Measurements from ENCODE around the gene DSPP.
"Not testable (repeated sequence)": the region's sequence is repeated elsewhere in the genome, so short reads cannot be mapped to it uniquely, and the experiment has no call there.

Gene DSPP

DNA sequence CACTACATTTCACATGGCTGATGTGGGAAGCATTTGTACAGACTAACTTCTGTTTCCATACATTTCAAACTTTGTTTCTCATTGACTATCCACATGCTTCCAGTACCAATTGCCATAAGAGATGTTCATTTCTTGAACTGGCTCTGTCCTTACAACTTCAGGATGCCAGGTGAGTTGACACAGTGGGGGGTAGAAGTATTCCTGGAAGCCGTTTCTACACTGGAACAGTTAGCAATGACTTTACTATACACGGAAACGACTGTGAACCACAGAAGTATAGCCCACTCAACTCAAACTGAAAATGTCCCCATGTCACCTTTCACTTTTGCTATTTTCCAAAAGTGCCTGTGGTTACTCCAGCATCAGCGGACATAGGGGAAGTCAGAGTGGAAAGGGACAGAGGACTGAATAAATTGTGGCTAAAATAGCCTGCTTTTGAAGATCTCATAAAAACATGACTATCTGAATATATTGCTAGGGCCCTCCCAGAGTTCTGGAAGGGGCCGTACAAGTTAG lies 38.0 kb upstream of the DSPP start:
- DNase-seq (ENCODE audit: low read depth) = no peak
- TF ChIP-seq, protein P1, sequence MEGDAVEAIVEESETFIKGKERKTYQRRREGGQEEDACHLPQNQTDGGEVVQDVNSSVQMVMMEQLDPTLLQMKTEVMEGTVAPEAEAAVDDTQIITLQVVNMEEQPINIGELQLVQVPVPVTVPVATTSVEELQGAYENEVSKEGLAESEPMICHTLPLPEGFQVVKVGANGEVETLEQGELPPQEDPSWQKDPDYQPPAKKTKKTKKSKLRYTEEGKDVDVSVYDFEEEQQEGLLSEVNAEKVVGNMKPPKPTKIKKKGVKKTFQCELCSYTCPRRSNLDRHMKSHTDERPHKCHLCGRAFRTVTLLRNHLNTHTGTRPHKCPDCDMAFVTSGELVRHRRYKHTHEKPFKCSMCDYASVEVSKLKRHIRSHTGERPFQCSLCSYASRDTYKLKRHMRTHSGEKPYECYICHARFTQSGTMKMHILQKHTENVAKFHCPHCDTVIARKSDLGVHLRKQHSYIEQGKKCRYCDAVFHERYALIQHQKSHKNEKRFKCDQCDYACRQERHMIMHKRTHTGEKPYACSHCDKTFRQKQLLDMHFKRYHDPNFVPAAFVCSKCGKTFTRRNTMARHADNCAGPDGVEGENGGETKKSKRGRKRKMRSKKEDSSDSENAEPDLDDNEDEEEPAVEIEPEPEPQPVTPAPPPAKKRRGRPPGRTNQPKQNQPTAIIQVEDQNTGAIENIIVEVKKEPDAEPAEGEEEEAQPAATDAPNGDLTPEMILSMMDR (conservative IDR thresholded peaks at IDR 0.05; ENCODE audit: control insufficient read depth, insufficient read depth, low read depth, low read length) = no peak
- H3K4me3 ChIP-seq (ENCODE audit: control insufficient read depth, low read depth, low read length) = no peak overlapping the region

DNA sequence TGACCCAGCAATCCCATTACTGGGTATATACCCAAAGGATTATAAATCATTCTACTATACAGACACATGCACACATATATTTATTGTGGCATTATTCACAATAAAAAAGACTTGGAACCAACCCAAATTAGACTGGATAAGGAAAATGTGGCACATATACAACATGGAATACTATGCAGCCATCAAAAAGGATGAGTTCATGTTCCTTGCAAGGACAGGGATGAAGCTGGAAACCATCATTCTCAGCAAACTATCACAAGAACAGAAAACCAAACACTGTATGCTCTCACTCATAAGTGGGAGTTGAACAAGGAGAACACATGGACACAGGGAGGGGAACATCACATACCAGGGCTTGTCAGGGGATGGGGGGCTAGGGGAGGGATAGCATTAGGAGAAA lies 34.0 kb upstream of the DSPP start:
- not testable (repeated sequence) for DNase-seq (ENCODE audit: low read depth); H3K4me3 ChIP-seq (ENCODE audit: control insufficient read depth, low read depth, low read length)

DNA sequence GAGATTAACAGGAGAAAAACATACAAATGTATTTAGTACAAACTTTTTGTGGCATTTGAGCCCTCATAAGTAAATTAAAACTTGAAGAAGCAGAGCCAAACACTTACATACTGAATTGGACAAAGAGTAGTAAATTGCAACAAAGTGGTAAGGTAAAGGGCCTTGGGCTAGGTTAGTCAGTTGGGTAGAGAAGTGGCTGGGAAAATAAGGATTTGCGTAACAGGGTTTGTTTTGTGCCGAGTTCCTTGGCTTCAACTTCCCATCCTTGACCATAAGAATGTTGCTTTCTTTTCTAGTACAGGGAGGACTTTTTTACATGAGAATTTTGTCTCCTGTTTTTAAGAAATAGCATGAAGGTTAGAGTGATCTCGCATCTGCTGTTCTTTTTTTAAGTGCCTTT lies 33.3 kb upstream of the DSPP start:
- TF ChIP-seq, protein P1 (conservative IDR thresholded peaks at IDR 0.05; ENCODE audit: control insufficient read depth, insufficient read depth, low read depth, low read length) = no peak
- DNase-seq (ENCODE audit: low read depth) = peak; percentile 28
- no peak overlapping the region for H3K4me3 ChIP-seq (ENCODE audit: control insufficient read depth, low read depth, low read length)

DNA sequence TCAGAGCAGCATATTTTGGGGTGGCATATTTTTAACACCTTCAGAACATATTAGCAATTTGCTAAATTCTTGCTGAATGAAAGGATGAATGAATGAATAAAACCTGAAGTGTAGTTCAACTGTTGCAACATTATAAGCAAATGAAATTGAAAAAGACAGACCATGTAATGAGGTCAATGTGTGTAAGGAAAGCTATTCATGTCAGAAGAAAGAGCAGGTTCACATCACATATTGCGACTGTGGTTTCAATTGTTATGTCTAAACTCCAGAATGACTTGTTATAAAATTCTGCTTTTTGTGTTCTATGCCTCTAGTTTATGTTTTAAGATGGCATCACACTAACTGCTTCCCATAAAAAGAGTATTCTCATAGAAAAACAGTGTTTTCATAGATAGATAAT lies 32.9 kb upstream of the DSPP start:
- H3K4me3 ChIP-seq (ENCODE audit: control insufficient read depth, low read depth, low read length) = no peak overlapping the region
- TF ChIP-seq, protein P1 (conservative IDR thresholded peaks at IDR 0.05; ENCODE audit: control insufficient read depth, insufficient read depth, low read depth, low read length) = no peak
- no peak for DNase-seq (ENCODE audit: low read depth)

DNA sequence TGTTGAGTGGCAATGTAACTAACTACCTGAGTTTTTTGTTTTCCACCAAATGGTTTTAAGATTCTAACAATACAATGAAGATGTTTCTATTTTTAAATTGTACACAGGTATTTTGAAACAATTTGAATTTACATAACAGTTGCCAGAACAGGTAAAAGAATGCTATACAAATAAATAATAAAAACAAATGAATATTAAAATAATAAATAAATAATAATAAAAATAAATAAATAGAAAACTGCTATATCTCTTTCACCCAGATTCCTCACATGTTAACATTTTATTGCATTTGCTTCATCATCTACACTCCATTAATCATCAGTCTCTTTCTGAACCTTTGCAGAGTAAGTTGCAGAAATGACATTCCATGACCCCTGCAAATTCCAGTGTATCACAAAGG lies 32.3 kb upstream of the DSPP start:
- TF ChIP-seq, protein P1 (conservative IDR thresholded peaks at IDR 0.05; ENCODE audit: control insufficient read depth, insufficient read depth, low read depth, low read length) = no peak
- no peak for DNase-seq (ENCODE audit: low read depth)
- H3K4me3 ChIP-seq (ENCODE audit: control insufficient read depth, low read depth, low read length) = no peak overlapping the region

DNA sequence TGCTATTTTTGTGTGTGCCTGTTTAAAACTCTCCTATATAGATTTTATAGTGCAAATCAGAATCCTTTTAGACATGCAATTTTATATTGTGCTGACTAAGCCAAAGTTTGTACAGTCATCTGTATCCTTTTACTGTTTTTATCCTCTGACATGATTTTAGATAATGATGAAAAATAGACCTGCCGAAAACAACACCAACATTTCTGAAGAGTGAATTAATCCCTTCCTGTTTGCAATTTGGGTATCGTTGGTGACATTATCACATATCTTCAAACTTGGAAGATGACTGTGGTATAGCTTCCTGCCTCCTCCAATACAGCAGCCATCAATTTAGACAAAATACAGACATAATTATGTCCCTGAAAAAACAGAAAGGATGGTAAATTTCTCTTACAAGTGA lies 28.9 kb upstream of the DSPP start:
- no peak for DNase-seq (ENCODE audit: low read depth)
- TF ChIP-seq, protein P1 (conservative IDR thresholded peaks at IDR 0.05; ENCODE audit: control insufficient read depth, insufficient read depth, low read depth, low read length) = no peak
- H3K4me3 ChIP-seq (ENCODE audit: control insufficient read depth, low read depth, low read length) = no peak overlapping the region

DNA sequence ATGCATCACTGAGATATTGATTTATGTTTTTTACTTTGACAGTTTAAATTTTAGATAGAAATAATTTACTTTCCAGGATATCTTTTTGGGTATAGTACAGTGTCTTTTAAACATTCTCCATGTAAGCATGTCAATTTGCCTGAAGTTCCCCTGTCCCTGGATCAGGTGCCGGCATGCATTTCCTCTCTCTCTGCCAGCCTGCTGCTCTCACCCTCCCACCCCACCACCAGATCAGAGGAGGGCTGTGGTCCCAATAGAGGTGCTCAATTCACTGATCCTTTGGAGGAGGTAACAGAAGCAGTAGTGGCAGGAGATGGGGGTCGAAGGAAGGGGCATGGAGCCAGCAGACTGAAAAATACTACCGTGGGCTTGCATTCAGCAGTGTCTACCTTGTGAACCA lies 28.3 kb upstream of the DSPP start:
- no peak for DNase-seq (ENCODE audit: low read depth)
- H3K4me3 ChIP-seq (ENCODE audit: control insufficient read depth, low read depth, low read length) = no peak overlapping the region
- TF ChIP-seq, protein P1 (conservative IDR thresholded peaks at IDR 0.05; ENCODE audit: control insufficient read depth, insufficient read depth, low read depth, low read length) = no peak
